GM19438 (cell line): ENCODE results near the gene MMRN2.
"Not testable (repeated sequence)": the region's sequence is repeated elsewhere in the genome, so short reads cannot be mapped to it uniquely, and the experiment has no call there.

Experiments used
- ATAC-seq: cut with Tn5 transposase; IDR thresholded peaks from one replicate; pipeline ENCODE4 v1.9.1; 2021; ENCODE audit warnings: low read depth; ENCODE audit not compliant: unreplicated experiment

The MMRN2 gene

GRCh38 chr10:86943316-86944030 lies 13.9 kb downstream of the MMRN2 start:
- ATAC-seq: no peak

DNA sequence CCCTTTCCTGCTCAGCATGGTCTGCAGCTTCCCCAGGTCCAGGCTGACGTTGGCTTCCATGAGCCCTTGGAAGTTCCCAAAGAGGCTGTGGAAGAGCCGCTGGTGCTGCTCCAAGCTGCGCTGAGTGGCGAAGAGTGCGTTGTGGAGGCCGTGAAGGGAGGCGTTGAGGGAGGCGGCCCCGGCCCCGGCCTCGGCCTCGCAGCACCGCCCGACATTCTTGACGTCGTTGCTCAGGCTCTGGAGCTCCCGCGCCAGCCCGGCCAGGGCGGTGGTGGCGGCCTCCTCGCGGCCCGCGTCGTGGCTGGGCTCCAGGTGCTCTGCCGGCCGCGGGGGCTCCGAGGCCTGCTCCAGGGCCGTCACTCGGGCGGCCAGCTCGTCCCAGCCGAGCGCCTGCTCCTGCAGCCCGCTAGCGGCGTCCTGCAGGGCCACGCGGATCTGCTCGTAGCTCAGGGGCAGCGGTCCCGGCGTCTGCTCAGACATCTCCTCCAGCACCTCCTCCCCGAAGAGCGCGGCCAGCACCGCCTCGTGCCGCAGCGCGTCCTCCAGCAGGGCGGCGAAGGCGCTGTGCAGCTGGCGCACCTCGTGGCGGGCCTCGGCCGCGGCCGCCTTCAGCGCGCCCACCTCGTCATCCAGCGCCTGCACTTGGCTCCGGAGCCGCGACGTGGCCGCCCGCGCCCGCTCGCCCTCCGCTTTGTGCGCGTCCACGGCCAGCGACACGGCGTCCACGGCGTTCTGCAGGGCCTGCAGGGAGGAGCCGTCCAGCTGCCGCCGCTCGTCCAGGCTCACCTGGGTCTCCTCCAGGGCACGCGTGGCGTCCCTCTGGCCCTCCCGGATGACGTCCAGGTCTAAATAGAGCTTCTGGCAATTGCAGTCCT lies 14.7 kb downstream of the MMRN2 start:
- no peak for ATAC-seq

DNA sequence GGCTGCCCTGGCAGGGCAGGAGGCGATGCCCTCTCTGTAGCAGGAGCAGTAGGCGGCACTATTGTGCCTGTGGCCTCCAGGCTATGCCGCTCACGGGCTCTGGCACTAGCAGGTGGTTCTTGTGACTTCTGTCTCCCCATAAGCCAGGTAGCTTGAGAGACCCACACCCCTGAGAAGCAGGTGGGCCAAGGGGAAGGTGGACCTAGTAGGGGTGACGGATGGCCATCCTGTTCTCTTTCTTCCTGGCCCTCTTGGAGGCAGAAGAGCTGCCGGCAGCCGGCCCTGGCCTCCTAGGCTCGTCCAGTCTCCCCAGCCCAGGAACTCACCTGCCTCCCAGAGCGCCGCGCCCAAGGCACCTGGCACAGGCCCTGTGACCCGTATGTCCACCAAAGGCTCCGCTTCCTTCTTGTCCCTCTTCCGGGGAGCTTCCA lies 15.4 kb downstream of the MMRN2 start:
- ATAC-seq: no peak

DNA sequence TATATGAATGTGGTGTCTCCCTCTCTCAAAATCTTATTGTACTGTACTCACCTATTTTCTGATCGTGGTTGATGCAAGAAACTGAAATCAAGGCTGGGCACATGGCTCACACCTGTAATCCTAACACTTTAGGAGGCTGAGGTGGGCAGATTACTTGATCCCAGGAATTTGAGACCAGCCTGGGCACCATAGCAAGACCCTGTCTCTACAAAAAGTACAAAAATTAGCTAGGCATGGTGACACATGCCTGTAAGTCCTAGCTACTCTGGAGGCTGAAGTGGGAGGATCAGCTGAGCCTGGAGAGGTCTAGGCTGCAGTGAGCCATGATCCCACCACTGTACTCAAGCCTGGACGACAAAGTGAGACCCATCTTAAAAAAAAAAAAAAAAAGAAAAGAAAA lies 16.0 kb downstream of the MMRN2 start:
- no peak for ATAC-seq

DNA sequence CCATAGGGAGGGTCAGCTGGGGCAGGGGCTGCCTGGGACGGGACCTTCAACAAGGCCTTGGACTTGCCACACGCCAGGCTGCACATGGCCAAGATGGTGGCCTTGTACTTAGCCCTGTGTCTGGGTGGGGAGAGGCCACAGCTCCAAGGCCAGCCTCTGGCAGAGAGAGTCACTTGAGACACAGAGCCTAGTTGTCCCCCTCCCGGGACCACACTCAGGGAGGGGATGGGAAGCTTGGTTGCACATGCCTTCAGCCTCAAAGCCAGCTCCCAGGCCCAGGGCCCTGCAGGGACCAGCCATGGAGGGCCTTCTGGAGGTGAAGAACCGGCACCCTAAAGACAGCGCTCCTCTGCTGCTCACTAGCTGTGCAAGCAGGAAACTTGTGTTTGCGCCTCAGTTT lies 16.7 kb downstream of the MMRN2 start:
- ATAC-seq: no peak

- not testable (repeated sequence) for ATAC-seq
Measured at GRCh38 chr10:86940076-86940475, 17.3 kb downstream of the MMRN2 start.

- ATAC-seq: no peak
Measured at GRCh38 chr10:86938260-86938659, 19.2 kb downstream of the MMRN2 start.

DNA sequence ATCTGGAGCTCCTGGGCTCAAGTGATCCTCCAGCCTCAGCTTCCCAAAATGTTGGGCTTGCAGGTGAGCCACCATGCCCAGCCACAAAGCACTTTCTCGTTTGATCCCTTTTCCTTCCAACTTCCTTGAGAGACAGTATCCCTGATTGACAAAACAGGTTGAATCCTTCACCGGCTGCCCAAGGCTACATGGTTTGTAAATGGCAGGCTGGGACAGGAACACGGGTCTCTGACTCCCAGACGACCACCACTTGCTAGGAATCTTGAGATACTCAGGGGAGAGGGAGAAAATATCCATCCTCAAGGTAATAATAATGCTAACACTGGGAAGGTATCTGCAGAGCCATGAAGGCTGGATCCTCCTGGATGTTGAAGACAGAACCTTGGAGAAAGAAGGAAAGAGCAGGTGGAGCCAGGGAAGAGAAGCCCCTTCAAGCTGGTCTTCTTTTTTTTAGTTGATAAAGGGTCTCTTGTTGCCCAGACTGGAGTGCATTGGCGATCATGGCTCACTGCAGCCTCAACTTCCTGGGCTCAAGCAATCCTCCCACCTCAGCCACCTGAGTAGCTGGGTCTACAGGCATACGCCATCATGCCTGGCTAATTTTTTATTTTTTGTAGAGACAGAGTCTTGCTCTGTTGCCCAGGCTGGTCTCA lies 19.8 kb downstream of the MMRN2 start:
- ATAC-seq: no peak

DNA sequence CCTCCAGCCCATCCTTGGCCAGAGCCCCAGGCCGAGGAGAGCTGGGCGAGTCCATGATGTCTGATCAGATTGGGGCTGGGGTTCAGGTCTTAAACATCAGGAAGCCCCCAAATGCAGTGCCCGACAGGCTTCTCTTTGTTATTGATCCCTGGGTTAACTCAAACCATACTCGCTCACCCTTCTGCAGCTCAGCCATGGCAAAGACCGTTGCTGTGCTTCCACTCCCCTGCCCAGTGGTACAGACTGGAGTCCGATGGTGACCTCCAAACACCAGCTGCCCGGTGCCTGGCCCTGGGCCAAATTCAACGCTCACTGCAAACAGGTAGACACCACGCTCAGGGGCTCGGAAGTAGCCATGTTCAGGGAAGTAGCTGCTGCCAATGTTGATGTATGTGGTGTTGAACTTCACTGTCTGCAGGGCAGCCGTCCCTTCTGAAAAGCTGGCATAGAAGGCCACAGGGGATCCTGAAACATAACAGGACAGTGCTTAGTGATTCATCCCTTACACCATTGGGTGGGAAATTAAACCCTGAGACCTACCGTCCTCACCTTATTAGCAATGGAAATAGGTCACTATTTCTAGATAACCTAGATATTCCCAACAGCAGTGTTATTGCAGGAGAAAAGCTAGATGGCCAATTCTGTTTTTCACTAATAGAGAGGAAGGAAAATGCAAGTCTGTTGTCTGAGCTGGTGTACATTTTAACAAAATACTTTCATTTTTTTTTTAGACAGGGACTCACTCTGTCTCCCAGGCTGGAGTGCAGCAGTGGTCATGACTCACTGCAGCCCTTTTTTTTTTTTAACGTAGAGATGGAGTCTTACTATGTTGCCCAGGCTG lies 20.5 kb downstream of the MMRN2 start:
- no peak for ATAC-seq

- ATAC-seq: not testable (repeated sequence)
Measured at GRCh38 chr10:86934162-86934711, 23.2 kb downstream of the MMRN2 start.

GRCh38 chr10:86932674-86933073 lies 24.7 kb downstream of the MMRN2 start:
- no peak for ATAC-seq

- no peak for ATAC-seq
Measured at GRCh38 chr10:86931872-86932271, 25.5 kb downstream of the MMRN2 start.

GRCh38 chr10:86929468-86930380 lies 27.7 kb downstream of the MMRN2 start:
- ATAC-seq: no peak

DNA sequence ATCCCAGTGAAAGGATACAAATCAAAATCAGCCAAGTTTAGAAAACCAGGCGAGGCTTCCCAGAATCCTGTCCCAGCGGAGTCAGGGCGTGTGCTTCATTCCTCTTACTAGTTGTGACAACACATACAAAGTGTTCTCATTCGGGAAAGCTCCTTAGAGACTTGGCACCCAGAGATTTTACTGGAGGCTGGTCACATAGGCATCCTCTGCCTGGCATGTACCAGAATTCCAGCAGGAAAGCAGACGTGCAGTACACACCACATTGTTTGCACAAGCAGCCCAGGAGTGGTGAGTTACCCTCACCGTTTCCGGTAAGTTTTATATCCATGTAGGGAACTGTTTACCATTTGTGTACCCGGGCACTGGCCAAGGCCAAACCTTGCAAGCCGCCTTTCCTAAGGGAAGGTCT lies 34.9 kb downstream of the MMRN2 start:
- ATAC-seq: no peak

- ATAC-seq: no peak
Measured at GRCh38 chr10:86918022-86918471, 39.4 kb downstream of the MMRN2 start.

GRCh38 chr10:86914734-86915133 lies 42.7 kb downstream of the MMRN2 start:
- no peak for ATAC-seq

GRCh38 chr10:86905429-86905828 lies 52.0 kb downstream of the MMRN2 start:
- ATAC-seq: no peak

- ATAC-seq: no peak
Measured at GRCh38 chr10:86904600-86904999, 52.8 kb downstream of the MMRN2 start.

- no peak for ATAC-seq
Measured at GRCh38 chr10:86900955-86901354, 56.5 kb downstream of the MMRN2 start.
